Stimulated activated CD8-positive, alpha-beta memory T cell treated with anti-CD3 and anti-CD28 coated beads, Interleukin-7, amount 100 ng/mL, for 24 hours (primary cell): Measurements from ENCODE around the gene KRT33A.
"Not testable (repeated sequence)": the region's sequence is repeated elsewhere in the genome, so short reads cannot be mapped to it uniquely, and the experiment has no call there.

Source experiments
- DNase-seq: peaks from one replicate; pipeline ENCODE4 v3.0.0-alpha.2; 2020; ENCODE audit warnings: low read depth

Gene KRT33A

GRCh38 chr17:41363881-41364280, 13.3 kb upstream of the KRT33A start:
- no peak for DNase-seq

DNA sequence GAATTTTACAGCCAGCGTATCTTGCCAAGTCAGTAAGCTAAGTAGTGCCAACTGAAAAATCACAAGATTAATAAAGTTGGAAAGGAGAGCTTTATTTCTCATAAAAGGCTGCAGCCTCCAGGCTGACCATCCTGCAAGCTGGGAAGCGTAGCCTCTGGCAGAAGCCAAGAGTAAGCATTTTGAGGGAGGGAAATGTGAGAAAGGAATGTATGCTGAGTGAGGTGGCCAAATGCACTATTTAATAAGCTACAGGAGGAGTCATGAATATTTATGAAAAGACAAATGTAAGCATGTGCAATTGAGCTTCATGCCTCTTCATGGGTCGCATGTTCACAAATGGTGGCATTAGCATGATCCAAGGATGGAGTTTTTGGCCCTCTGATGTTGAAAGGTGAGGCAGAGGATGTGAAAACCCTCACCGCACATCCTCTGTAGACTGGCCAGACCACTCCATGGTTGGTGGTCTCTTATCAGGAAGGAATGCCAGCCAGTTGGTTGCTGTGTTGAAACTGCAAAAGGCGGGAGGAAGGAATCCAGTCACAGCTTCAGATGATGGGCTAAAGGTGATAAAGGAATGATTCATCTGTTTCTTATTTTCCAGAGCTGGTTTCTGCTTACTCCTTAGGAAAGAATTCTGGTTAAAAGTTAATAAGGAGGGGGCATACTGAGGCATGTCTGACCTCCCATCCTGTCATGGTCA, 9.8 kb upstream of the KRT33A start:
- DNase-seq: no peak

- no peak for DNase-seq
These were observed 3.9 kb upstream of the KRT33A start for GRCh38 chr17:41354536-41354935.

- DNase-seq: no peak
These were observed 2.2 kb upstream of the KRT33A start for GRCh38 chr17:41352597-41353366.

- no peak for DNase-seq
These were observed 549 bp upstream of the KRT33A start for GRCh38 chr17:41351177-41351576.

- no peak for DNase-seq
These were observed 2.5 kb downstream of the KRT33A start for GRCh38 chr17:41347869-41348760.

GRCh38 chr17:41346421-41346820, 4.2 kb downstream of the KRT33A start:
- not testable (repeated sequence) for DNase-seq

- no peak for DNase-seq
These were observed 4.6 kb downstream of the KRT33A start for GRCh38 chr17:41345992-41346391.

DNA sequence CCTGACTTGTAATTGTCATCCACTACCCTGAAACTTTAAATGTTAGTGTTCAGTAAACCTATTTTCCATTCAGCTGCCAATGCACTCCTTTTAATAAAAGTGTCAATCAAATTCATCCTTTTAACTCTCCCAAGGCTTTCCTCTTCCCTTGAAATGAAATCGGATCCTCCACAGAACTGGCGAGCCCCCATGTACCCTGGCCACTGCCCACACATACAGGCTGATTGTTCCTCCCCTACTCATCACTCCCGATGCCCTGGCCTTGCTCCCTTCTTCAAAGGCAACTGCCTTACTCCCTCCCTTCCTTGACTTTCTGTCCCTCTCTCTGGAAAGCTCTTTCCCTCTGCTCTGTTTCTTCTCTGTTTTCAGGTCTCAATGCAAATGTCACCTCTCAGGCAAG, 7.6 kb downstream of the KRT33A start:
- DNase-seq: no peak

GRCh38 chr17:41340934-41341861, 9.4 kb downstream of the KRT33A start:
- no peak for DNase-seq

GRCh38 chr17:41340494-41340893, 10.1 kb downstream of the KRT33A start:
- no peak for DNase-seq

- DNase-seq: no peak
These were observed 11.0 kb downstream of the KRT33A start for GRCh38 chr17:41339571-41340172.

DNA sequence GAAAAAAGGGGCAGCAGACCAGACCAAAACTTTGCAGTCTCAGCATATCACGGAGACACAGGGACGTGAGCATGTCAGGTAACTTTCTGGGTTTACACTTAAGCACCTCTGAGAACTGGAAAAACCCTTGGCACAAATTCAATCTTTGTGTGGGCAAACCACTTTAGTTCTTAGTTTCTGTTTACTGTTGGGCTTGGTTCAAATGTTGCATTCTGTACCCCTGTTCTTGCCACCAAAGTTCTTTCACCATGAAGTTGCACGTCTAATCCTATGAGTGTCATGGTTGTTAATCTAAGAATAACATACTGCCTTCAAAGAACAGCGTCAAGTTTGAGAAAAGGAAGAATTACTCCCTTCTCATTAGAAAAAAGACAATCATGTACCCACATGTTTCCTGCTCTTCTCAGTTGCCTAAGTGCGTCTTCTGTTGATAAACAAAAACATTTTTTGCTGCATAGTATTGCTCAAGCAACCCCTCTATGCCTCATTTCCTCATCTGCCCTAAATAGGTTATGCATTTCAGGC, 11.6 kb downstream of the KRT33A start:
- no peak for DNase-seq

- DNase-seq: no peak
These were observed 14.9 kb downstream of the KRT33A start for GRCh38 chr17:41335747-41336146.

- no peak for DNase-seq
These were observed 16.0 kb downstream of the KRT33A start for GRCh38 chr17:41334385-41335305.

GRCh38 chr17:41333836-41334235, 16.8 kb downstream of the KRT33A start:
- DNase-seq: no peak

GRCh38 chr17:41333098-41333497, 17.5 kb downstream of the KRT33A start:
- no peak for DNase-seq

- no peak for DNase-seq
These were observed 18.4 kb downstream of the KRT33A start for GRCh38 chr17:41332239-41332638.

- no peak for DNase-seq
These were observed 19.0 kb downstream of the KRT33A start for GRCh38 chr17:41331606-41332005.
